Osteocyte (in vitro differentiated cells): ENCODE results near the gene BCKDHB. TPM values are rescaled to one million over a fixed set of nuclear protein-coding genes. Genes with fewer than 3 reads are reported as not detected.

Source experiments
- DNase-seq: peaks from one replicate; pipeline ENCODE4 v3.0.0; 2021; ENCODE audit warnings: mixed read lengths; ENCODE audit not compliant: unreplicated experiment; ENCODE audit errors: extremely low spot score
- H3K27ac Mint-ChIP-seq: one replicate; pipeline ENCODE4 v1.8.0; 2021; ENCODE audit warnings: mild to moderate bottlenecking, mixed read lengths; ENCODE audit not compliant: unreplicated experiment
- H3K27me3 Mint-ChIP-seq: one replicate; pipeline ENCODE4 v1.8.0; 2021; ENCODE audit warnings: mixed read lengths; ENCODE audit not compliant: unreplicated experiment
- H3K36me3 Mint-ChIP-seq: one replicate; pipeline ENCODE4 v1.8.0; 2021; ENCODE audit warnings: mixed read lengths; ENCODE audit not compliant: unreplicated experiment
- H3K4me1 Mint-ChIP-seq: one replicate; pipeline ENCODE4 v1.8.0; 2021; ENCODE audit warnings: mixed read lengths; ENCODE audit not compliant: unreplicated experiment
- H3K4me3 Mint-ChIP-seq: one replicate; pipeline ENCODE4 v1.8.0; 2021; ENCODE audit warnings: mild to moderate bottlenecking, moderate library complexity, mixed read lengths; ENCODE audit not compliant: unreplicated experiment
- H3K9me3 Mint-ChIP-seq: one replicate; pipeline ENCODE4 v1.8.0; 2021; ENCODE audit warnings: mixed read lengths; ENCODE audit not compliant: unreplicated experiment
- total RNA-seq: library from RNA; stranded (reverse); gene quantifications from 2 replicates; pipeline ENCODE4 v1.2.1, GENCODE V29; 2021
- TF ChIP-seq, protein P1 (sequence below): fragments of 200-600 bp; sonication (generic); IDR thresholded peaks from 2 replicates; pipeline ENCODE4 v1.5.0; 2021; ENCODE audit warnings: antibody characterized with exemption, mild to moderate bottlenecking, moderate library complexity

The BCKDHB gene
- total RNA-seq, 1 donor from 2014 or later, result 20.4 TPM

DNA sequence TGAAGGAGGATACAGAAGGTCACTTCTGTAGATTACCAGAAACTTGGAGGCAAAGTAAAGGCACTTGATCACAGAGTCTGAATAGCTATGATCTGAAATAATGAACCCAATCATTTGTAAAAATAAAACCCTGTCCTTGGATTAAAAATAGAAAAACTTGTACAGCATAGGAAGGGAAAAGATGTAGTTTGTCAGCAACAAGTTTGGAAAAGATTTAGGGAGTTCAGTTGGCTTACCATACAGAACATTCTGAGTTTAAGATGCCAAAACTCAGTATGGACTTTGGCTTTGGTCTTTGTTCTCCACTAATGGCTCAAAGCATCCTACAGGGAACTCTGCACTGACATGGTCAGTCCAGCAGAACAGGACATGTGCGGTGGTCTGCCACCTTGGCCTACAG, 240.6 kb downstream of the BCKDHB start:
- TF ChIP-seq, protein P1, sequence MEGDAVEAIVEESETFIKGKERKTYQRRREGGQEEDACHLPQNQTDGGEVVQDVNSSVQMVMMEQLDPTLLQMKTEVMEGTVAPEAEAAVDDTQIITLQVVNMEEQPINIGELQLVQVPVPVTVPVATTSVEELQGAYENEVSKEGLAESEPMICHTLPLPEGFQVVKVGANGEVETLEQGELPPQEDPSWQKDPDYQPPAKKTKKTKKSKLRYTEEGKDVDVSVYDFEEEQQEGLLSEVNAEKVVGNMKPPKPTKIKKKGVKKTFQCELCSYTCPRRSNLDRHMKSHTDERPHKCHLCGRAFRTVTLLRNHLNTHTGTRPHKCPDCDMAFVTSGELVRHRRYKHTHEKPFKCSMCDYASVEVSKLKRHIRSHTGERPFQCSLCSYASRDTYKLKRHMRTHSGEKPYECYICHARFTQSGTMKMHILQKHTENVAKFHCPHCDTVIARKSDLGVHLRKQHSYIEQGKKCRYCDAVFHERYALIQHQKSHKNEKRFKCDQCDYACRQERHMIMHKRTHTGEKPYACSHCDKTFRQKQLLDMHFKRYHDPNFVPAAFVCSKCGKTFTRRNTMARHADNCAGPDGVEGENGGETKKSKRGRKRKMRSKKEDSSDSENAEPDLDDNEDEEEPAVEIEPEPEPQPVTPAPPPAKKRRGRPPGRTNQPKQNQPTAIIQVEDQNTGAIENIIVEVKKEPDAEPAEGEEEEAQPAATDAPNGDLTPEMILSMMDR, result no peak
- no peaks in the 10 kb centered on the region for H3K27me3 Mint-ChIP-seq
- H3K36me3 Mint-ChIP-seq, result no peaks in the 10 kb centered on the region
- DNase-seq, result no peak
- no peak overlapping the region for H3K27ac Mint-ChIP-seq
- no peak overlapping the region for H3K4me3 Mint-ChIP-seq
- peaks cover 10% of the 10 kb centered on the region for H3K4me1 Mint-ChIP-seq
- no peaks in the 10 kb centered on the region for H3K9me3 Mint-ChIP-seq

GRCh38 chr6:80348263-80348662, 241.8 kb downstream of the BCKDHB start:
- no peaks in the 10 kb centered on the region for H3K36me3 Mint-ChIP-seq
- no peaks in the 10 kb centered on the region for H3K9me3 Mint-ChIP-seq
- TF ChIP-seq, protein P1, result no peak
- no peak overlapping the region for H3K27ac Mint-ChIP-seq
- peaks cover 8% of the 10 kb centered on the region for H3K4me1 Mint-ChIP-seq
- no peaks in the 10 kb centered on the region for H3K27me3 Mint-ChIP-seq
- H3K4me3 Mint-ChIP-seq, result no peak overlapping the region
- no peak for DNase-seq

DNA sequence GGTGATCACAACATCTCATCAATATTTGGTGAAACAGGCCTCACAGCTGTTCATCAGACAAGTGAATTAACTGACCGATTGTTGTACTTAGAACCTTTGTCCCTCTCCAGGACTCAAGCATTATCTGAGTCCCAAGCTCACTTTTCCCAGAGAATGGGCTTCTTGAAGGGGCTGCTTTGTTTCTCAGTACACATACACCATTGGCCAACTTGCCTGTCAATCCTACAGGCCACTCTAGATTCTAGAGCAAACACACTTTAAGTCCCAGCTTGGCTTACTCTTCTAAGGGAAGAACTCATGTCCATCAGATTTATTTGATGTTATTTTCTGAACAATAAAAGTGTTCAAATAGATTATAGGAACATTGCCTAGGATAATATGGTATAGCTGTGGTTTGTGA, 249.5 kb downstream of the BCKDHB start:
- Mint-ChIP-seq H3K4me3 (no peak overlapping the region), H3K27ac (no peak overlapping the region), H3K36me3 (peaks cover 7% of the 10 kb centered on the region), H3K27me3 (no peaks in the 10 kb centered on the region), H3K9me3 (no peaks in the 10 kb centered on the region), H3K4me1 (no peaks in the 10 kb centered on the region)
- DNase-seq, result no peak
- TF ChIP-seq, protein P1, result no peak

DNA sequence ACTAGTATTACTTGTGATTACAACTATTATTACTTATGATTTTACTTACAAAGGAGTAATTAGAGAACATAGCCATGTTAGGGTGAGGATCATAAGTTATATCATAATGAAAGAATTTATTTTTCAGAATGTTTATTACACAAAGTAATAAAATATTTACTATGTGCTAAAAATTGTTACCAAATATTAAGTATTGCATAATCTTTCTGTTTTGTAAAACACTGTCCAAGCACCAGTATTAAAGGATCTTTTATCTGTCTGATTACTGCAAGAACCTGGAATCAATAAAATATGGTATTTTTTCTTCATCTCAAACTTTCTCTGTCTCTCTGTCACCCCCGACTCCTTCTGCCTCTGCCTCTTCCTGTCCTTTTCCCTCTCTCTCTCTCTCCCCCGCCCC, 250.1 kb downstream of the BCKDHB start:
- Mint-ChIP-seq H3K9me3 (no peaks in the 10 kb centered on the region), H3K4me1 (no peaks in the 10 kb centered on the region), H3K36me3 (peaks cover 10% of the 10 kb centered on the region), H3K27ac (no peak overlapping the region), H3K4me3 (no peak overlapping the region), H3K27me3 (no peaks in the 10 kb centered on the region)
- DNase-seq, result no peak
- TF ChIP-seq, protein P1, result no peak

- DNase-seq, result no peak
- Mint-ChIP-seq H3K36me3 (peaks cover 10% of the 10 kb centered on the region), H3K9me3 (no peaks in the 10 kb centered on the region), H3K27ac (no peak overlapping the region), H3K4me3 (no peak overlapping the region), H3K27me3 (no peaks in the 10 kb centered on the region), H3K4me1 (no peaks in the 10 kb centered on the region)
- TF ChIP-seq, protein P1, result no peak
These were observed 250.6 kb downstream of the BCKDHB start for GRCh38 chr6:80357081-80357480.
